Glomerular visceral epithelial cell (primary cell): ENCODE measurements around the gene KLRC3.
"Not testable (repeated sequence)": the region's sequence is repeated elsewhere in the genome, so short reads cannot be mapped to it uniquely, and the experiment has no call there.

Experiments used
- DNase-seq: peaks from one replicate; pipeline ENCODE4 v3.0.0-alpha.2; 2016; ENCODE audit errors: extremely low spot score

KLRC3 gene

DNA sequence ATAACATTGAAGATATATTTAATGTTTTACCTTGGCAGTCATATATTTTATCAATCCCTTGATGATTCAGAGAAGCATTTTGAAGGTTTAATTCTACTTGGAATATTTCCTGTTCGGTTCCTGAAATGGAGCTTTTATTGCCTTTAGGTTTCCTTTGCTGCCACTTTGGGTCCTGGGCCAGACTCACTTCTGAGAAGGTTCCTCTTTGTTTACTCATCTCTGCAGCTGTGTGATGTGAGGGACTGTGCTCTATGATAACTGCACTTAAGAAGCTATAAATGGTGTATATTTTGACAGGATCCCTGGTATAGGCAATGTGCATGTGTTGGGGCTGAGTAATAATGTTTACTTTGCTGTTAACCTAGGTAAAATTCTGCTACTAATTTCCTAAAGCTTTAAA is at the start of gene KLRC3:
KLRC3 (minus strand) TSS at position 262 of the 400 bp plus-strand sequence; CDS start at position 217, 45 bp downstream.
- DNase-seq = not testable (repeated sequence)

DNA sequence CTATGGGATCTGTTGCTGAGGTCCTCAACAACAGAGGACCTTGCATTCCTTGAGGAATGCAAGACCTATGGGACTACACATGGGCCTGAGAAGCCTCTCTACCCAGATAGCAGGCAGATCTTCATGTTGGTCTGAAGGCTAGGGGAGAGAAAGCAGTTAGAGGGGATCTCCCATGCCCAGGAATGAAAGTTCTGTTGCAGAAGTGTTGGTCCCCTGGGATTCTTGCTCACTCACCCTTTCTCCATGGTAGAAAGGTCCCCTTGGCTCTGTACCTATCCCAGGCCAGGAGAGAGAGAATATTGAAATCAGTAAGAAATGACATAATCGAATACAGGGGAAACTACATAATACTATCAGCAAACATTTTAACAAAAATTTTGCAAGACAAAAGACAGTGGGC is 49.3 kb upstream of the KLRC3 start:
- no peak for DNase-seq

DNA sequence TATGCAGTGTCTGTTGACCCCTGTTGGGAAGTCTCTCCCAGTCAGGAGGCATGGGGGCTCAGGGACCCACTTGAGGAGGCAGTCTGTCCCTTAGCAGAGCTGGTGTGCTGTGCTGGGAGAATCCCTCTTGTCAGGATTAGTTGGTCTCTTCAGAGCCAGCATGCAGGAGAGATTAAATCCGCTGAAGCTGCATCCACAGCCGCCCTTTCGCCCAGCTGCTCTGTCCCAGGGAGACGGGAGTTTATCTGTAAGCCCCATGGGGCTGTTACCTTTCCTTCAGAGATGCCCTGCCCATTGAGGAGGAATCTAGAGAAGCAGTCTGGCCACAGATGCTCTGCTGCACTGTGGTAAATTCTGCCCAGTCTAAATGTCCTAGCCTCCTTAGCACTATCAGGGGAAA is 45.9 kb upstream of the KLRC3 start:
- no peak for DNase-seq

DNA sequence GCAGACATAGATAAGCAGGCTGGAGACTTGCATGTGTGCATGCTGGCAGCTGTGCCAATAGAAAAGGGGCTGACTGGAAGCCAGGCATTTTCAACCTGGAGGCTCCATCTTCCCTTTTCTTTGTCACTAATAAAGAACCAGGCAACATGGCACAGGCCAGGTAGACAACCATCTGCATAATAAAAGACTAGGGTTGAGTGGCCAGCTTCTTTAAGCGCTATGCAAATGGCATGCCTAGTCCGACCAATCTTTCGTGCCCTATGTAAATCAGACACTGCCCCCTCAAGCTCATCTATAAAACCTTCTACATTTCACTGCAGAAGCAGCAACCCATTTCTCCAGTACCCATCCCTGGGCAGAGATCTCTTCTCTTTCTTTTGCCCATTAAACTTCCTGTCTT is 37.4 kb upstream of the KLRC3 start:
- no peak for DNase-seq

DNA sequence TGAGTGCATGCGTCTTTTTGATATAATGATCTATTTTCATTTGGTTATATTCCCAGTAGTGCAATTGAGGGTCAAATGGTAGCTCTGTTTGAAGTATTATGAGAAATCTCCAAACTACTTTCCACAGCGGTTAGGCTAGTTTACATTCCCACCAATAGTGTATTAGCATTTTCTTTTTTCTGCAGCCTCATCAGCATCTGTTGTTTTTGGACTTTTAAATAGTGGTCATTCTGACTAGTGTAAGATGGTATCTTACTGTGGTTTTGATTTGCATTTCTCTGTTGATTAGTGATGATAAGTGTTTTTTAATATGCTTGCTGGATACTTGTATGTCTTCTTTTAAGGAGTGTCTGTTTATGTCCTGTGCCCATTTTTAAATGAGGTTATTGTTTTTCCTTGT is 36.5 kb upstream of the KLRC3 start:
- no peak for DNase-seq

DNA sequence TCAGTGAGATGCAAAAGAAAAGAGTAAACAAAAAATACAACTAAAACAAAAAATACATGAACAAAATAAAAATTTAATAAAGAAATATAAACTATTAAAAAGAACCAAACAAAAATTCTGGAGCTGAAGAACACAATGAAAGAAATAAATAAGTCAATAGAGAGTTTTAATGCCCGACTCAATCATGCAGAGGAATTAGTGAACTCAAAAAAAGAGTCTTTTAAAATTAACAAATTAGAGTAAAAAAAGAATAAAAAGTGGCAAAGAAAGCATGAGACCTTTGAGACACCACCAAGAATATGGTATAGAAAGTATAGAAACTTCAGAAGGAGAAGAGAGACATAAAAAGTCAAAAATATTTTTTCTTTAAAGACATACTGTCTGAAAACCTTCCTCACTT is 35.4 kb upstream of the KLRC3 start:
- DNase-seq = no peak

DNA sequence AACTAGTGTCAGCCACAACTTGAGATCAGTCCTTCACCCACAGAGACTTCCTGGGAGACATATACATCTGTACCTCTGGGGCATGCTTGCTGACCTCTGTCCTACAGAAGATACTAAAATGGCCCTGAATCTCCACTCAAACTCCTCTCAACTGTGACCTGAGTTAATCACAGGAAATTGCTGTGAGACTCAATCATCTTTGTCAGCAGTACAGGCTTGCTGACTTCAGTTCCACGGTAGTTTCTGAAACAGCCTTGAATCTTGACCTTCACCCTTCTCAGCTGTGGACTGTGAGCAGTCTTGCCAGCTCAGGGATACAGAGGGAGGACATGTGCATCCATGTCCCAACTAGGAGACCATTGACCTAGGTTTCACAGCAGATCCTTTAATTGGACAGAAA is 34.1 kb upstream of the KLRC3 start:
- peak; percentile 25 for DNase-seq

DNA sequence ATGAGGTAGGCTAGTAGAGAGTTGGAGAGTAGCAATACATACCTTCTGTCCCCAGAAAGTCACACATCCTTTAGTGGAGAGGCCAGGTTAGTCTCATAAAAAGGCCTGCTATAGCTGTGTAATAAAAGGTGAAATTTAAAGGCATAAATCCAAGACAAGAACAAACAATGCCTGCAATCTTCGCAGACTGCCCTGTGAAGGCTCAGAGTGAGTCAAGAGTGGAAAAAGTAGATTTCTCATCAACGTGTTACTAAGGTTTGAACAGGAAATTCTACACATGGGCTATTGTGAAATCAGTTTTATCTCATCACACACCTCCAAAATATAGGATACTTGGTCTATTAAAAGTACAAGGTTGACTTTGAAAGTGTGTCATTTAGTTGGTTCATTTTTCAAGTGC is 32.8 kb upstream of the KLRC3 start, which contains the start of gene KLRC1:
KLRC1 (minus strand) TSS at position 222 of the 400 bp plus-strand sequence. CDS start 2,221 bp downstream, outside the sequence.
- no peak for DNase-seq

DNA sequence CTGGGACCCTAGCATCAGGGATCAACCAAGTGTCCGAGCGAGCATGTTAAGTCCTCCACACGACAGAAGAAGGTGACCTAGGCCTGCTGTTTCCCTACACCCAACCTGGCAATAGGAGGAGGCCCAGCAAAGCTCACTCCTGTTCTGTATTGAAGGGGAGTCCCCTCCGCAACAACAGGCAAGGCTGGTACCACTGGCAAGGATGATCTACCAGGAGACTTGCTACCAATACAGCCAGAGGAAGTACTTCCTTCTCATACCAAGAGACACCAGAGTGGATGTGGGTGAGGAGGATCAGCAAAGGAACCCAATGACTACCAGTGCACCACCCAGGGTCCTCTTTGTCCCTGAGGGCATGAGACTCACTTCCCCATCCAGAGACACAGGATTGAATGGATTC is 27.8 kb upstream of the KLRC3 start:
- no peak for DNase-seq

DNA sequence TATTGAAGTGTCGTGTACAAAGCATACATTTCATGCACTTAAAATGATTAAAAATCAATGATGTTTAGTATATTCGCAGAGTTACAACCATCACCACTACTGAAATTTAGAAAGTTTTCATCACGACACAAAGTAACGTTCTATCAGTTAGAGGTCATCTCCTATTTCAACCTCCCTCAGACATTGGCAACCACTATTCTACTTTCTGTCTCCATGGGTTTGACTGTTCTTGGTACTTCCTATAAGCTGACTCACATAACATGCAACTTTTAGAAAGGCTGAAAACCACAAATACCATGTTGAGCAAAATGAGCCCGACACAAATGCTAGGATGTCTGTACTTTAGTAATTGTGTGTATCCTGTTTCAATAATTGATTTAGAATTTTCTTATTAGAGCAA is 25.7 kb upstream of the KLRC3 start:
- not testable (repeated sequence) for DNase-seq

DNA sequence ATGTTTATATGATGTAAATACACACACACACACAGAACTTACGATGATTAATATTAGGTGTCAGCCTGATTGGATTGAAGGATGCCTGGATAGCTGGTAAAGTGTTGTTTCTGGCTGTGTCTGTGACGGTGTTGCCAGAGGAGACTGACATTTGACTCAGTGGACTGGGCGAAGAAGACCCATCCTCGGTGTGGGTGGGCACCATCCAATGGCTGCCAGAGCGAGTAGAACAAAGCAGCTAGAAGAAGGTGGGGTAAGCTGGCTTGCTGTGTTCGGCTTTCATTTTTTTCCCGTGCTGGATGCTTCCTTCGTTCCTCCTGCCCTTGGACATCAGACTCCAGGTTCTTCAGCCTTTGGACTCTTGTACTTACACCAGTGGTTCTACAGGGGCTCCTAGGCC is 20.7 kb upstream of the KLRC3 start:
- not testable (repeated sequence) for DNase-seq

DNA sequence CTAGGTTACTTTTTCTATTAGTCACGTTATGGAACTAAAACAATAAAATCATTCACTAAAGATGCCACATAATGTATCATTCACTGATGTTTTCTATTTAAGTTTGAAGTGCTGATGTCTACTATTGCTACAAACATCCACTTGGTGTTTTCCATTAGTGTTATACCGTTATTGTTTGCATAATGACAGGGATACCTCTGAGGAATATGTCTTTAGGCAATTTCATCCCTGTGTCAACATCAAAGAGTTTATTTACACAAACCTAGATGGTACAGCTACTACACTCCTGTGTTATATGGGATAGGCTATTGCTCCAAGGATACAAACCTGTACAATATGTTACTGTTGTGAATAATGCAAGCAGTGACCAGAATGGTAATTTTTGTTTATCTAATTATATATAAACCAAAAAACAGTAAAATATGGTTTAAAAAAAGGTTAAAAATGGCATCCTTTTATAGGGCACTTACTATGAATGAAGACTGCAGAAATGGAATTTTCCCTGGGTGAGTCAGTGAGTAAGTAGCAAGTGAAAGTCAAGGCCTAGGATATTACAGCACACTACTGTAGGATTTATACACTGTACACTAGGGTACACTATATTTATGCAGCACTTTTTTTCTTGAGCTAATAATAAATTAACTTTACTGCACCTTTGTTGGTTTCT is 19.3 kb upstream of the KLRC3 start:
- DNase-seq = not testable (repeated sequence)

DNA sequence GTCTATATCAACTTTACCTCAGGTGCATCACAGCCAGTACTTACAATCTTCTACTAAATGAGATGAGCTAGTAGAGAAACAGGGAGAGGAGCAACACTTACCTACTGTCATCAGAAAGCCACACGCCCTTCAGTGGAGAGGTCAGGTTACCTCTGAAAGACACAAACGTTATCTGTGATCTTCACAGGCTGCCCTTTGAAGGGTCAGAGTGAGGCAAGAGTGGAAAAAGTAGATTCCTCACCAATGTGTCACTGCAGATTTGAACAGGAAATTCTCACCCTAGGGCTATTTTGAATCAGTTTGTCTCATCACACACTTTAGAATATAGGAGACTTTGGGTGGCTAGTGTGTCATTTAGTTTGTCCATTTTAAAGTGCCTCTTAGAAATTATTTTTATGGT is 17.2 kb upstream of the KLRC3 start:
- DNase-seq = not testable (repeated sequence)

DNA sequence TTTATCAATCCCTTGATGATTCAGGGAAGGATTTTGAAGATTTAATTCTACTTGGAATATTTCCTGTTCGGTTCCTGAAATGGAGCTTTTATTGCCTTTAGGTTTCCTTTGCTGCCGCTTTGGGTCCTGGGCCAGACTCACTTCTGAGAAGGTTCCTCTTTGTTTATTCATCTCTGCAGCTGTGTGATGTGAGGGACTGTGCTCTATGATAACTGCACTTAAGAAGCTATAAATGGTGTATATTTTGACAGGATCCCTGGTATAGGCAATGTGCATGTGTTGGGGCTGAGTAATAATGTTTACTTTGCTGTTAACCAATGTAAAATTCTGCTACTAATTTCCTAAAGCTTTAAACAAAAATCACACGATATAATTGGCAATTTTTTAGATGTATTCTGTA is 15.4 kb upstream of the KLRC3 start, which contains the start of gene KLRC2:
KLRC2 (minus strand) TSS at position 195 of the 400 bp plus-strand sequence; CDS start at position 171, 24 bp downstream.
- peak; percentile 47 for DNase-seq

DNA sequence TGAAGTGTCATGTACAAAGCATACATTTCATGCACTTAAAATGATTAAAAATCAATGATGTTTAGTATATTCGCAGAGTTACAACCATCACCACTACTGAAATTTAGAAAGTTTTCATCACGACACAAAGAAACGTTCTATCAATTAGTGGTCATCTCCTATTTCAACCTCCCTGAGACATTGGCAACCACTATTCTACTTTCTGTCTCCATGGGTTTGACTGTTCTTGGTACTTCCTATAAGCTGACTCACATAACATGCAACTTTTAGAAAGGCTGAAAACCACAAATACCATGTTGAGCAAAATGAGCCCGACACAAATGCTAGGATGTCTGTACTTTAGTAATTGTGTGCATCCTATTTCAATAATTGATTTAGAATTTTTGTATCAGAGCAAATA is 10.2 kb upstream of the KLRC3 start:
- DNase-seq = not testable (repeated sequence)

DNA sequence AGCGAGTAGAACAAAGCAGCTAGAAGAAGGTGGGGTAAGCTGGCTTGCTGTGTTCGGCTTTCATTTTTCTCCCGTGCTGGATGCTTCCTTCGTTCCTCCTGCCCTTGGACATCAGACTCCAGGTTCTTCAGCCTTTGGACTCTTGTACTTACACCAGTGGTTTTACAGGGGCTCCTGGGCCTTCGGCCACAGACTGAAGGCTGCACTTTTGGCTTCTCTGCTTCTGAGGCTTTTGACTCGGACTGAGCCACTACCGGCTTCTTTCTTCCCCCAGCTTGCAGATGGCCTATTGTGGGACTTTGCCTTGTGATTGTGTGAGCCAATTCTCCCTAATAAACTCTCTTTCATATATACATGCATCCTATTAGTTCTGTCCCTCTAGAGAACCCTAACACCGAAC is 5.5 kb upstream of the KLRC3 start:
- DNase-seq = not testable (repeated sequence)

DNA sequence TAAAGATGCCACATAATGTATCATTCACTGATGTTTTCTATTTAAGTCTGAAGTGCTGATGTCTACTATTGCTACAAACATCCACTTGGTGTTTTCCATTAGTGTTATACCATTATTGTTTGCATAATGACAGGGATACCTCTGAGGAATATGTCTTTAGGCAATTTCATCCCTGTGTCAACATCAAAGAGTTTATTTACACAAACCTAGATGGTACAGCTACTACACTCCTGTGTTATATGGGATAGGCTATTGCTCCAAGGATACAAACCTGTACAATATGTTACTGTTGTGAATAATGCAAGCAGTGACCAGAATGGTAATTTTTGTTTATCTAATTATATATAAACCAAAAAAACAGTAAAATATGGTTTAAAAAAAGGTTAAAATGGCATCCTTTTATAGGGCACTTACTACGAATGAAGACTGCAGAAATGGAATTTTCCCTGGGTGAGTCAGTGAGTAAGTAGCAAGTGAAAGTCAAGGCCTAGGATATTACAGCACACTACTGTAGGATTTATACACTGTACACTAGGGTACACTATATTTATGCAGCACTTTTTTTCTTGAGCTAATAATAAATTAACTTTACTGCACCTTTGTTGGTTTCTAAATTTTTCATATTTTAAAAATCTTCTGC is 4.0 kb upstream of the KLRC3 start:
- not testable (repeated sequence) for DNase-seq

DNA sequence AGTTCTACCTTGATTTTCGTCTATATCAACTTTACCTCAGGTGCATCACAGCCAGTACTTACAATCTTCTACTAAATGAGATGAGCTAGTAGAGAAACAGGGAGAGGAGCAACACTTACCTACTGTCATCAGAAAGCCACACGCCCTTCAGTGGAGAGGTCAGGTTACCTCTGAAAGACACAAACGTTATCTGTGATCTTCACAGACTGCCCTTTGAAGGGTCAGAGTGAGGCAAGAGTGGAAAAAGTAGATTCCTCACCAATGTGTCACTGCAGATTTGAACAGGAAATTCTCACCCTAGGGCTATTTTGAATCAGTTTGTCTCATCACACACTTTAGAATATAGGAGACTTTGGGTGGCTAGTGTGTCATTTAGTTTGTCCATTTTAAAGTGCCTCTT is 1.8 kb upstream of the KLRC3 start:
- not testable (repeated sequence) for DNase-seq

DNA sequence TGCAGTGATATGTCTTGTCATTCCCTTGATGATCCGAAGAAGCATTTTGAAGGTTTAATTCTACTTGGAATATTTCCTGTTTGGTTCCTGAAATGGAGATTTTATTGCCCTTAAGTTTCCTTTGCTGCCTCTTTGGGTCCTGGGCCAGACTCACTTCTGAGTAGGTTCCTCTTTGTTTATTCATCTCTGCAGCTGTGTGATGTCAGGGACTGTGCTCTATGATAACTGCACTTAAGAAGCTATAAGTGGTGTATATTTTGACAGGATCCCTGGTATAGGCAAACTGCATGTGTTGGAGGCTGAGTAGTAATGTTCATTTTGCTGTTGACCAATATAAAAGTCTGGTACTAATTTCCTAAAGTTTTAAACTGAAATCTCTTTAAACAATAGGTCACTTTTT is 11.0 kb downstream of the KLRC3 start, which contains the start of gene KLRC4:
KLRC4 (minus strand) TSS at position 366 of the 400 bp plus-strand sequence; CDS start at position 184, 182 bp downstream.
- DNase-seq = no peak

DNA sequence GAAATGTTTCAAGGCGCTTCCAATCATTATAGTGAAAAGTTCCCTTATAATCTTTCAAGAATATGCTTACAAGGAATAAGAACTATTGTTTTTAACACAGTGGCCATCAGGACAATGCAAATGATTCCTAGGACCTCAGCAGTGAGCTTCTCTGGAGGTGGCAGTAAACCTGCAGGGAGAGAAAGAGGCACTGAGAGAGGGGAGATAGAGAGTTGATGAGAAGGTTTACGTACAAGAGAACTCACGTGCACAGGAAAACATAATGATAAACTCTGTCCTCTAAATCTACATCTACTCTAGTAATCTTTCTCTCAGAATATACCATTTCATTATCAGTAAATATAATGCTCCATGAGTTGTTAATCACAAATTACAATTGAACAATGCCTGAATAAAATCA is 11.6 kb downstream of the KLRC3 start:
- no peak for DNase-seq

DNA sequence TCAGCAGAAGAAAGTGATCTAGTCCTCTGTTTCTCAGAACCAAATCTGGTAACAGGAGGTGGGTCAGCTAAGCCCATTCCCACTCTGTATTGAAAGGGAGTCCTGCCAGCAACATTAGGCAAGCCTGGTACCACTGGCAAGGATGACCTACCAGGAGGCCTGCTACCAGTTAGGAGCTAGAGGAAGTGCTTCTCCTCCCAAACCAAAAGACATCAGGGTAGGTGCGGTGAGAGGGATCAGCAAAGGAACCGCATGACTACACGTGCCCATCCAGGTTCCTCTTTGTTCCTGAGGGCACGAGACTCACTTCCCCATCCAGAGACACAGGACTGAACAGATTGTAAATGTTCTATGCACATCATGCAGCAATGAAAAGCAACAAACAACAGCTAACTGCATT is 13.7 kb downstream of the KLRC3 start:
- DNase-seq = no peak

DNA sequence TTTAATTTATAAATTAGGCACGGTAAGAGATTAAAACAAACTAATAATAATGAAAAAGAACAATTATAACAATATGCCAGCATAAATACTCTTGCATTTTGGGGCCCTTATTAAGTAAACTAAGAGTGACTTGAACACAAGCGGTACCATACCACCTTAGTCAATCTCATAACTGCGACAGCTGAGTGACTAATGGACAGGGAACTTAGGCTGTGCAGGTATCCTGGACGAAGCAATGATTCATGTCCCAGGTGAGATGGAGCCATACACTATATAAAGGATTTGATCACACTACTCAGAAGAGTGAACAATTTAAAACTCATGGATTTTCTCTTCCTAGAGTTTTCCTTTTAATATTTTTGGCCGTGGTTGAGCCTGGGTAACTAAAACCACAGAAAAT is 15.1 kb downstream of the KLRC3 start:
- no peak for DNase-seq

DNA sequence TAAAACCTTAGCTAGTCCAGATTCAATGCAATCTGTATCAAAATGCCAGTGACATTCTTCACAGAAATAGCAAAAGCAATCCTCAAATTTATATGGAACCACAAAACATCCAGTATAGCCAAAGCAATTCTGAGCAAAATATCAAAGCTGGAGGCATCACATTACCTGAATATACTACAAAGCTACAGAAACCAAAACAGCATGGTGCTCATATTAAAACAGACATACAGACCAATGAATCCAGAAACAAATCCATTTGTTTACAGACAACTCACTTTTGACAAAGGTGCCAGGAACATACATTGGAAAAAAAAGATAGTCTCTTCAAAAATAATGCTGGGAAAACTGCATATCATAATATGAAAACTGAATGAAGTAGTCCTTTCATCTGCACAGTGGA is 15.6 kb downstream of the KLRC3 start:
- DNase-seq = no peak
